Activated CD4-positive, alpha-beta T cell treated with anti-CD3 and anti-CD28 coated beads for 24 hours (primary cell): ENCODE data around the gene LTBP3.

Experiments used
- DNase-seq, 2 donors: peaks; one replicate each; pipeline ENCODE4 v3.0.0-alpha.2; 2020; ENCODE audit warnings: low read depth in 2 of 2

The LTBP3 gene

DNA sequence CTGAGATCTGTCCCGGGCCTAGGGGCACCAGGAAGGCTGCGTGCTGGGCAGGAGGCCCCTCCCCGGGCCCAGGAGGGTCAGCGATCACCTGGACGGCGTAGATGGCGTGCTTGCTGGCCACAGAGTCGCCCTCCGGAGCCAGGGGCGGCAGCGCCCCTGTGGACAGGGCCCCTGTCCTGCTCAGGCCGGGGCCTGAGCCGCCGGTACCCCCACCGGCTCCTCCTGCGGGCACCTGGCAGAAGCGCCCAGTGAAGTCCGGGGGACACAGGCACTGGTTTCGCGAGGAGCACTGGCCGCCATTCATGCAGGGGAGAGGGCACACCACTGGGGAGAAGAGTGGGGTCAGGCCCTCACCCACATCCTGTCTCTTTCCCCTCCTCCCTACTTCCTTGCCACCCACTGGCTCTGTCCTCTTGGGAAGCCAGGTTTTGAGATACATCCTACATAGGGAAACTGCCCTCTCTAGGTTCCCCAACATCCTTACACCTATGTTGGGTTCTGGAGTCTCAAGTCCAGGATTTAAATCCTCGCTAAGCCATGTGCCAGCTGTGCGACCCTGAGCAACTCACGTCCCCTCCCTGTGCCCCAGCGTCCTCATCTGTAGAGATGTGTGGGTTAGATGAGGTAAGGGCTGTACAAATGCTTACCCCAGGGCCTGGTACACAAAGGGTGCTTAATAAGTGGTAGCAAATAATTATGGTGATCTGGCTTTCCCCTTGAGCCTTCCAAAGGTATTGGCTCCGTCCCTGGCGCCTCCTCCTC is 3.9 kb downstream of the LTBP3 start:
- DNase-seq = no peak

DNA sequence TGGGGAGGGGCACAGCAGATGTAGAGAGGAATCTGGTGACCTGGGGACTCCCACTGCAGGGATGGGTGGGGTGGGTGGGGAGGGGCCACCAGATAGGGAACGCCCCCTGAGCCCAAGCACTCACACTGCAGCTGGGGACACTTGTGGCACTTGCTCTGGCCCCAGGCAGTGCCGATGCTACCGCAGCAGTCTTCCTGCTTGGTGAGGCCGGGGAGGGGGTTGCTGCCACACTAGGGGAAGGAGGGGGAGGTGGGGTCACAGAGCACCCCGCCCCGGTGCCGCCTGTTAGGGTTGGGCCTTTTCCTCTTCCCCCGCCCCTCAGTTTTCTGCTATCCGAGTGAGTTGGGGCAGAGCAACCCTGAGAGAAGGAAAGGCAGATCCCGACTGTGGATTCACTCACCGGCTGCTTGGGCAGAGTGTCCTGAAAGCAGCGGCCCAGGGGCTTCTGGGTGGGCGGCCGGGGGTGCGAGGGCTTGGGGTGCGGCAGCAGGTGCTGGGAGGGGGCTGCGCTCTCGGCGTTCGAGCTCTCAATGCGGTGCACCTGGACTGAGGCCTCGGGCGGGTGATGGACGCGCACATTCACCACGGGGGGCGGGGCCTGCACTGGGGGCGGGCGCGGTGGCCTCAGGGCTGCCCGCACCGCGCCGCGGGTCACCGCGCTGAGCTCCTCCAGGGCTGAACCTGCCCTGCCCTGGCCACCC is 4.7 kb downstream of the LTBP3 start:
- DNase-seq = no peak

DNA sequence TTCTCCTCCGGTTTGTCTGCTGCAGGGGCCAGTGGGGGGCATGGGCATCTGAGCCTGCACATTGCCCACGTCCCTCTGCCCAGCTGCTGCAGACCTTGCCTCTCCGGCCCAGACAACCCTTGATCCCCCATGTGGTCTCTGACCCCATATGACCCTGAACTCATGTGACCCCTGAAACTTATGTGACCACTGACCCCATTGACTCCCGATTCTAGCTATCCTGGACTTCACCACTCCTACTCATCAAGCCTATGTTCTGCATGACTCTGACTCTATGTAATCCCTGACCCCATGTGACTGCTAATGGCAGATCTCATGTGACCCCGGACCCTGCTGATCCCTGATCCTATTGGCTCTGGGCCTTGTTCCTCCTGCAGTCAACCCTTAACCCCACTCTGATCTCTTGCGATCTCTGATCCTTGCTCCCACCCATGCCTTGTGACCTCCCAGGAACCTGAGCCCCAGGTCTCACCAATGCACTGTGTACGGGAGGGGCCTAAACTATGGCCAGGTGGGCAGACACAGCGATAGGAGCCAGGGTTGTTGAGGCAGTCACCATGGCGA is 5.7 kb downstream of the LTBP3 start:
- DNase-seq = no peak

DNA sequence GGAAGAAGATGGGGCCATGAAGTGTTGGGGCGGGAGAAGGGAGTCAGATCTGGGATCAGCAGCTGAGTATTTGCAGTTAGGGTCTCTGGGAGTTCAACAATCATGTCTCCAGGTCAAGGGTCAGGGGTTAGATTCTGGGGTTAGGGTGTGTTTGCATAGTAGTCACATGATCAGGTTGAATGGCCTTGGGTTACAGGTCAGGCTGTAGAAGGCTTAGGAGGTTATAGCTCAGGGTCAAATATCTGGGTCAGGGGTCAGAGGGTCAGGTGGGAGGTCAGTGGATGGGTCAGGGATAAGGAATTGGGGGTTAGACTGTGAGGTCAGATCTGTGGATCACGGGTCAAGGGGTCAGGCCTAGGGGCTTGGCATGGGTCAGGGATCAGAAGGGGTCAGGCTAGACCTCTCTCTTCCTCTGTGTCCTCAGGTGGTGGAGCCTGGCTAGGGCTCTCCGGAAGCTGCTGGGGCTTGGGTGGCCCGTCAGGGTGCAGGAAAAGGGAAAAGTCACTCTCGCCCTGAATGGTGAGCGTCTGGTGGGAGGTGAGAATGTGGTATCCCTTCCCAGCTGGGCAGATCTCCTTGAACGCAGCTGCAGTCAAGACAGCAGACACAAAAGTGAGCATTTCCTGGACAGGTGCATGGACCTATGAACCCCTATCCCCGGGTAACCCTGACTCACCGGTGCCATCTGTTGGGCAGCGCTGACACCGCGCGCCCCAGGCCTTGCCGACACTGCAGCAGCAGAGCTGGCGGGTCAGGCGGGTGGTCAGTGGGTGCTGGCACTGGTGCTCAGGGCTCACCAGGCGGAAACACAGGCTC is 6.4 kb downstream of the LTBP3 start:
- DNase-seq = no peak

DNA sequence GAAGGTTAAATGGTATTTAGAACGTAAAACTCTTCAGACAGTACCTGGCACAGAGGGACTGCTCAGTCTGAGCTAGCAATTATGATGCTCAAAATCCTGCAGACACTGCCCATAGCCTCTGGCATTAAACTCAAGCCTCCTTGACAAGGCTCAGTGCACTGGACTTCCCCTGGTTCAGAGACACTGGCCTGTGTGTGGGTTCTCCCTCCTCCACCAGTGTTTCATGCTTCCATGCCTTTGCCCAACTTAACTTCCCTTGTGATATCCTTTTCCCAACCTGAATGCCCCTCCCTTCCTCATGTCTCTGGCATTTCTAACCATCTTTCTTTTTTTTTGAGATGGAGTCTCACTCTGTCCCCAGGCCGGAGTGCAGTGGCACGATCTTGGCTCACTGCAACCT is 9.1 kb downstream of the LTBP3 start:
- DNase-seq = no peak

DNA sequence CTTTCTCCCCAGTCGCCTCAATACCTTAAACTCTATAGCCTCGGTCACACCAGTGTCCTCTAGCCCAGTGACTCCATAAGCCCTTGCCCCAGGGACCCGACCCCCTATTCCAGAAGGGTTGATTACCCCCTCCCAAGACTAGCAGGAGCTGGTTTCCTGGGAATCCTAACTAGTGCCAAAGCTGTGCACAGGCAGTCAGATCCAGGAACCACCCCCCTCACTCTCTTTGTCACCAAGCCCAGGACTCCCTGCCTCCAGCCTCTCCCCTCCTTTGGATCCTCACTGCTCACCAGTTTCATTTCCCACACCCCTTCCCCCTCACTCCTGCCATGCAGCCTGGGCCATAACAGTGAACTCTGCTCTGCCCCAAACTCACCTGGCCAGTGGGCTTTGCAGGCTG is 9.8 kb downstream of the LTBP3 start:
- DNase-seq = no peak

DNA sequence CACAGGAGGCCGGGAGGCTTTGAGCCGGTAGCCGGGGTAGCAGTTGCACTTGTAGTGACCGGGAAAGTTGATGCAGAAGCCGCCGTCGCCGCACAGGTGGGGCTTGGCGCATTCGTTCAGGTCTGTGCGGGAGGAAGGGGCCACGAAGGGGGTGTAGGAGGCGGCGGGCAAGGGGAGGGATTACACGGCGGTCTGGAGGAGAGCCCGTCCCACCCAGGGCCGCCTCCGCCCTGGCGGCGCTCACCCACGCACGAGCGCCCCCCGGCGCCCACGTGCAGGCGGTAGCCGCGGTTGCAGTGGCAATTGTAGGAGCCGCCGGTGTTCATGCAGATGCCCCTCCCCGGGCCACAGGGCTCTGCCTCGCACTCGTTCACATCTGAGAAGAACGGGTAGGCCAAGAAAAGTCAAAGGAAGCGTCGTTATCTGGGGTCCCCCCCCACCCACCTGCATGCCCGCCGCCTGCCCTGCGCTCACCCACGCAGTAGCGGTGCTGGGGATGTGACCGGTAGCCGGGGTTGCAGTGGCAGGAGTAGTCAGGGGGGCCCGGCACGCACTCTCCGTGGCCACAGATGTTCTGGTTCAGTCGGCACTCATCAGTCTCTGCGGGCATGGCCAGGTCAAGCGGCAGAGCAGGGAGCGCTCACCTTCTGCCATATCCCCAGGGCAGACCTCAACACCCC is 10.6 kb downstream of the LTBP3 start:
- no peak for DNase-seq

DNA sequence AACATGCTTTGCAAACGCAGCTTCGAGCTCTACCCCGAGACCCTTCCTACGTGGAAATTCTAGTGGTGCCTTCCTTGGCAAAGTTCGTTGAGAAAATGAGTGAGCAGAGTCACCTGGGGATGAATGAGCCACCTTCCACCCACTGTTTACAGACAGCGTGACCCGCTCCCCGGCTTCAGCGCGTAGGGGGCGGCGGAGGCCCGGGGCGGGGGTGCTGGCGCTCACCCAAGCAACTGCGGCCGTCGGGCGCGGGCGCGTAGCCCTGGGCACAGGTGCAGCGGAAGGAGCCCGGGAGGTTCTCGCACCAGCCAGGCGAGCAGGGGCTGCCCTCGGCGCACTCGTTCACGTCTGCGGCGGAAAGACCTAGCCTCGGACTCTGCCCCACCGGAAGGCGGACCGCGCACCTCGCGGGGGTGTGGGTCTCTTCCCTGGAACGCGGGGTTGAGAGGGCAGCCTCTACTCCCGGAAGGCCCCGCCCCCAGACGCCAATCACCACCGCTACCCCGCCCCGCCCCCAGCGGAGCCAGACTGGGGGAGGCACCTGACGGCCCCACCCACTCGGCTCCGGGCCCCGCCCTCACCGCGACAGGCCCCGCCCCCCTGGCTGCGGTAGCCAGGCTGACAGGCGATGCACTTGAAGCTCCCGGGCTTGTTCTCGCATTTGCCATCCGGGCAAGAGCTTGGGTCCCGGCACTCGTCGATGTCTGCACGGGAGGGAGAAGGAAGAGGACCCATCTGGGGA is 11.8 kb downstream of the LTBP3 start:
- DNase-seq = peak; percentile 99

DNA sequence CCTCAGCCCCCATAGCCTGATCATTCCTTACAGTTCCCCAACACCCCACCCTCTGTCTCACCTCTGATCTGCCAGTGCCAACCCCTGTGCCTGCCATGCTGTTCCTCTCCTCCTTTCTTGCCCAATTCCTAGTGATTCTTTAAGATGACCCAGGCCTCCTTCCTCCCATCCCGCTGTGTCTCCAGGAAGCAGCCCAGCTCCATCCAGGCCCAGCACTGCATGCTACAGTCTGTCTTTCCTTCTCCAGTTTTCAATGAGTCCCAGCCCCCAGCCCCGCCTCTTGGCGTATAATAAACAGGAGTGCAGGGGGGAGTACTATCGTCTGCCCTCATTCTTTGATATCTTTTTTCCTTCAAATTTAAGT is 12.3 kb downstream of the LTBP3 start:
- DNase-seq = no peak

DNA sequence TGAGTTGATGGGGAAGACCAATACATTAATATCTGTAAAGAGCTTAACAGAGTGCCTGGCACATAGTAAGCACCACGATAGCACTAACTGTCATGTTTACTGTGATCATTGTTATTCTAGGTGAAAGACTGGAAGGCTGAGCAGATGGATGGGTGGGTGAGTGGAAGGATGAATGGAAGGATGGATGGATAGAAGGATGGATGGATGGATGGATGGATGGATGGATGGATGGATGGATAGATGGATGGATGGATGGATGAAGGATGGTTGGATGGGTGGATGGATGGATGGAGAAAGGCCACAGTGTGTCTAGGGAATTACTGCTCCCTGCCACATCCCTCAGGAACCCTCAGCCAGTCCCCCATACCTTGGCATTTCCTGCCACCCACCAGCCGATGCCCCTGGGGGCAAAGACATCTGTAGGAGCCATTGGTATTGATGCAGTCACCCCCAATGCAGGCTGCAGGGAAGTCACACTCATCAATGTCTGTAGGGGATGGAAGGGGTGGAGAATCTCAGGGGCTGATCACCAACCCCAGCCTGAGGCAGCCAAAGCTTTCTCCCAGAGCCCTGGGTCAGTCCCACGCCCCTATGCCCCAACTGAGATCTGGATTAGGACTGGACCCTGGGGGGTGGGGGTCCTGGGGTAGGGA is 15.3 kb downstream of the LTBP3 start:
- no peak for DNase-seq

DNA sequence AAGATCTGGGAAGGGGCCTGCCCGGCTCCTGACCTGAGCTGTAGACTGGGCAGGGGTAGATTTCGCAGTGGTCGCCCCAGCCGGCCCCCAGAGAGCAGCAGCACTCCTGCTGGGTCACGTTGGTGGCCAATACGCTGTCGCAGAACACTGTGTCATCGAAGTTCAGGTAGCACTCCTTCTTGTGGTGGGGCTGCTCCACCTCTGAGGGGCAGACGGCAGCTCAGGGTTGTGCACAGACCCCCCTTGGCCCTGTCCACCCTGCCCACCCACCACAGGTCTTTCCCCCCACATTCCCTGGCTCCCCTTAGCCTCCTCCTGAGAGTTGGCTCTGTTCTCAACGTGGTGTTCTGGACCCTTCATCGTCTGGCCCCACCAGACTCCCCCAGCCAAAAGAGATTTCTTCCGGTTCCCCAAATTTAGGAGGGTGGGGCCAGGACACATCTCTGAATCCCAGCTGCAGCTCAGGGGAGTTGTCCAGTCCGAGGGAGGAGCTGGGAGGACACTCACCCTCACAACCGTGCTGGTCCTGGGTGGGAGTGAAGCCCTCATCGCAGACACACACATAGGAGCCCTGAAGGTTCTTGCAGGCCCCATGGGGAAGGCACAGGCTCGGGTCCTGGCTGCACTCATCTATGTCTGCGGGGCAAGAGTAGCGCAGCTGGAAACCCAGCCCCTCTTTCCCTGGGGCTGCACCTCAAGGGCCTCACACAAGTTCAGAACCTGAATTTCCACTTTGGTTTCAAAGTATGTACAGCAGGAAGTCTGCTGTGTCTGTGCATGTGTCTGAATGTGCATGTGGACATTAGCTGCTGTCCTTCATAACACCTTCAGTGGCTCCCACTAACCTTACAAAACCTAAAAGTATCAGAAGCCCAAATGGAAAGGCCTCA is 16.8 kb downstream of the LTBP3 start:
- no peak for DNase-seq

DNA sequence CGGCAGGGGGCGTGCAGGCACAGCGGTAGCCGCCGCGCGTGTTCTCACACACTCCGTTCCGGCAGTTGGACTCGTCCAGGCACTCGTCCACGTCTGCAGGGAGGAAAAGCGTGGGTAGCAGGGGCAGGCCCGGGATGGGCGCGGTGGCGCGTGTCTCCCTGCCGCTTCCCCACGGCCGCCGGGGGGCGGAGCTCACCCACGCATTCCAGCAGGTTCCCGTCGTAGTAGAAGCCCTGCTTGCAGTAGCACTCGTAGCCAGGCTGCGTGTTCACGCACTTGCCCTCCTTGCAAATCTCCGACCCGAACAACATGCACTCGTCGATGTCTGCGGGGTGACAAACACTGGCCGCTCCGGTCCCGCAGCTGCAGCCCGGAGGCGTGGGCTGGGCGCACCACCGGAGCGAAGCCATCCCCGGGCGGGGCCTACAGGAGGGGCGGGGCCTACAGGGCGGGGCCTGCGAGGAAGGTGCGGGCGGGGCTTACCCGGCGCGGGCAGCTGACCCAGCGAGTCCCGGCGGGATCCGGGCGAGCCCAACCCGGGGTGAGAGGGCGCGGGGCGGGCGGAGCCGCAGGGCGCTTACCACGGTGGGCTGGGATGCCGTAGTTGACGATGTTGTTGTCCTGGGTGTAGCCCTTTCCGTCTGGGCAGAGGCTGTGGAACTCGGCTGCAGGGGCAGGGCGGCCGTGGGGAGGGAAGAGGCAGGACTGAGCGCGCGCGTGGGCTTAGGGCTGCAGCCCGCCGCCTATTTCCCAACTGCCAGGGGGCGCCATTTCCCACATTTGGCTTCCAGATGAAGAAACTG is 17.7 kb downstream of the LTBP3 start:
- DNase-seq = peak; percentile 72 to 82

DNA sequence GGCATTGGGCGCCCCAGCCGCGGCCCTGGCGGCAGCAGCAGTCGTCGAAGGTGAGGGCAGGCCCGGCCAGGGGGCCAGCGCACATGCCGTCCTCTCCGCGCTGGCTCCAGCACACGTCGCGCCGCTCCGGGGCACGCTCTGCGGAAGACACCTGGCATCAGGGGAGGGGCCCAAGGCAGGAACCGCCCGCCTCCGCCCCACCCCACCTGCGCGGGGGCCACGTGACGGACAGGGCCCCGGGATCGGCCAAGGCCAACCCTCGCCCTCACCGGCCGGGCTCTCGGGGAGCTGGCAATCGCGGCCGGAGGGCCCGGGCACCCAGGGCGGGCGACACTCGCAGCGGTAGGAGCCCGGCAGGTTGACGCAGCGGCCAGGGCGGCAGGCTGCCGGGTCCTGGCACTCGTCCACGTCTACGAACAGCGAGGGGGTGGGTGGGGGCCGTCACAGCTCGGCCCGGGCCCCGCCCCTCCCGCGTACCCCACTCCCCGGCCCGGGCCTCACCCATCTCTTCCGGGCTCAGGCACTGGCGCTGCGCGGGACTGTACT is 18.3 kb downstream of the LTBP3 start:
- no peak for DNase-seq

DNA sequence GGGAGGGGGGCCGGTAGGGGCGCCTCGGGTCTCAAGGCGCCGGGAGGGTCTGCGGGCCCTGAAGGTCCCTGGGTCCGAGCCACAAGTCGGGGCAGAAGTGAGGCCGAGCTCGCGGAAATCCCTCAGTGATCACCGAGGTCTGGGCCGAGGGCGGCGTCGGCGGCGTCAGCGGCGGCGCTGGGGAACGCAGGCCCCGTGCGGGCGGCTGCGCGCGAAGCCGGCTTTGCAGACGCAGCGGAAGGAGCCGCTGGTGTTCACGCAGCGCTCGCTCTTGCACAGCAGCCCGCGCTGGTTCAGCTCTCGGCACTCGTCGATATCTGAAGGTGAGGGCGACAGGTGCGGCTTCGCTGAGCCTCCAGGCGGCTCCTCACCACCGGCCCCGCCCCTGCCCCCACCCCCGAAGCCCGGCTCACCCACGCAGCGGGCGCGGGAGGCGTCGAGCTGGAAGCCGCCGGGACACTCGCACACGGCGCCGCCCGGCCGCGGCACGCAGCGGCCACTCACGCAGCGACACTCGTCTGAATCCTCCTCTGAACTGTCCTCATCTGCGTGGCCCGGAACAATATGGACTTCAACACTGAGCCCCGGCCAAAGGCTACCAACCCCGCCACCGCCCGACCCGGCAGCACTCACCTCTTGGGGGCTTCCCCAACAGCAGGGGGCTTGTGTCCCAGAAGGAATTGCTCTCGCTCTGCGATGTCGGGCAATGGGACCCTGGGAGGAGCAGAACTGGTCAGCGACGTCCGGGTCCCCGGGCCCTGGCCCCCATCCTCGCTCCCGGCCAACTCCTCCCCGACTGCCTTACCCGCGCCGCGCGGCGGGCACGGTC is 19.0 kb downstream of the LTBP3 start:
- no peak for DNase-seq

DNA sequence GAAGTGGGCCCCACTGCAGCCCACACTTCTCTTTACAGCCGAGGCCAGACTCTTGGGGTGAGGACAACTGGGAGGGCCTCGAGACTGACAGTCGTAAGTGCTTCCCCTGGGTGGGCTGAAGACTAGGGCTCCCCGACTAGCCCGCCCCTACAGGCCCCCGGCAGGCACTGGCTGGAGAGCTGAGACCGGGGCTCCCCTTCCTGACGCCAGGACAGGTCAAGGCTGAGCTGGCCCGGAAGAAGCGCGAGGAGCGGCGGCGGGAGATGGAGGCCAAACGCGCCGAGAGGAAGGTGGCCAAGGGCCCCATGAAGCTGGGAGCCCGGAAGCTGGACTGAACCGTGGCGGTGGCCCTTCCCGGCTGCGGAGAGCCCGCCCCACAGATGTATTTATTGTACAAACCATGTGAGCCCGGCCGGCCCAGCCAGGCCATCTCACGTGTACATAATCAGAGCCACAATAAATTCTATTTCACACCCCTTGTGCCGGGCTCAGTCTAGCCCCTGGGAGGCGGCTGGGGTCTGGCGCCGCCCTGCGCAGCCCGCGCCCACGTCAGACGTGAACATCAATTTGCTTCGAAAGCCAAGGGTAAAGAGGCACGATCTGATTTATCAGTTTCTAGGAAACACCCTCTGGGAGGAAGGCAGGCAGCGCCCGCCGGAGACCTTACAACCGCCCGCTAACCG is 19.8 kb downstream of the LTBP3 start:
- no peak for DNase-seq

DNA sequence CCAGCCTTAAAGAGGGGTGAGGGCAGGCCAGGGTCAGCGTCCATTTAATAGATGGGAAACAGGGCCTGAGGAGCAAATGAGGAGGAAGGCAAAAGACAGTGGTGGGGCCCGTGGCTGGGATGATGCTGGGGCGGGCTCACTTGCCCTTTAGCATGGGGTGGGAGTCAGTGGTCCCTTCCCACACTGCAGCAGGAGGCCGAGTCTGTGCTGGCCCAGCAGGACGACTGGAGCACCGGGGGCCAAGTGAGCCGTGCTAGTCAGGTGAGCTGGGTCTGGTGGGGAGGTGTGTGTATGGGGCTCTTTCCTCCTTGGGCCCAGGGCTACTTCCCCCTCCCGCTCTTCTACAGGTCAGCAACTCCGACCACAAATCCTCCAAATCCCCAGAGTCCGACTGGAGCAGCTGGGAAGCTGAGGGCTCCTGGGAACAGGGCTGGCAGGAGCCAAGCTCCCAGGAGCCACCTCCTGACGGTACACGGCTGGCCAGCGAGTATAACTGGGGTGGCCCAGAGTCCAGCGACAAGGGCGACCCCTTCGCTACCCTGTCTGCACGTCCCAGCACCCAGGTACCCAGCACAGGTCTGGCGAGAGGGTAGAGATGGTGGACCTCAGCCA is 20.4 kb downstream of the LTBP3 start:
- no peak for DNase-seq

DNA sequence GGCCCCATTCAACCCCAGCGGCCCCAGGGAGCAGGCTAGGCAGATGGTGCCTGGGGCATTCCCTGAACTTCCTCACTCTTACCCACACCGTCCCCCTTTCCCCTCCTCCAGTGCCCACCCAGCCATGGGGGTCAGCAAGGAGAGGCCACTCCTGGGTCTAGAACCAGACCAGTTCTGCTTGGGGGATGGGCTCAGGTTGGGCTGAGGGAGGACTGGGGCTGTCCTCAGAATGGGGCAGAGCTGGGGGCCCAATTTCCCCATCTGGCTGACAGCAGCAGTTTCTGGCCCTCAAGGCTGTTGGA is 20.9 kb downstream of the LTBP3 start:
- DNase-seq = no peak
